SH-SY5Y (cell line): ENCODE measurements around the gene KIF5C.

Source experiments
- GATA2 ChIP-seq: IDR thresholded peaks from 2 replicates; pipeline ENCODE4 v1.6.1; 2011; ENCODE audit warnings: mild to moderate bottlenecking, low read depth, low read length
- GATA3 ChIP-seq: IDR thresholded peaks from 2 replicates; pipeline ENCODE4 v1.6.1; 2011; ENCODE audit warnings: low read depth, mild to moderate bottlenecking, low read length, moderate library complexity

DNA sequence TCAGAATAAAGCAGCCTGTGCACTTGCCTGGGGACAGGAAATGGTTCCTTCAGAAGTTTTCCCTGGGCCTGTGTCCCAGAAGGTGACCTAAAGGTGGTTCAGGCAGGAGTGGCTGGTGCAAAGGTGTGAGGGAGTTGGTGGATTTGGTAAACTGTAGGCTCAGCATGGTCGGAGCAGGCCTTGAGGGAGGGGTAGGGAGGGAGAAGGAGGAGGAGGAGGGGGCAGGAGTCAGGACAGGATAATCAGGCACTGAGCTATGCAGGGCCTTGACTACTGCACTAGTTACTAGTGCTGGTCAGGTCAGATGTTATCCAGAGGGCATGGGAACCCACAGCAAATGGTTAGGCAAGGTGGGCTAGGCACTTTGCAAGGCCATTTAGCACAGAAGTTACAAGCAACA, 184.8 kb downstream of the KIF5C start:
- TF ChIP-seq GATA2 (no peak), GATA3 (no peak)
